ENCODE measurements around the gene CMTM6. TPM values are rescaled to one million over a fixed set of nuclear protein-coding genes. Genes with fewer than 3 reads are reported as not detected.

CMTM6 gene
- polyA plus RNA-seq, 2 of the 4 experiments (the other 2 are of a cell fraction) = 49.5 to 65.6 TPM

- H3K4me3 ChIP-seq = peak overlapping the region; percentile 88
- H3K9me3 ChIP-seq = no peaks in the 10 kb centered on the region
- DNase-seq (ENCODE audit: low read depth in 1 of 2, low spot score in 1 of 2) (no peak), FAIRE-seq (no peak), ATAC-seq (peak; percentile 2 to 20; a peak in 2 of 6 replicates)
- TF ChIP-seq HES2 (IDR thresholded peaks at IDR 0.05) (no peak), EHF (CRISPR knock-in tag; IDR thresholded peaks at IDR 0.05) (no peak), EHMT2 (IDR thresholded peaks at IDR 0.05; ENCODE audit: low read depth) (no peak), HOXA7 (CRISPR knock-in tag; IDR thresholded peaks at IDR 0.05) (no peak), PBX3 (IDR thresholded peaks at IDR 0.05) (no peak), ZSCAN20 (CRISPR knock-in tag; IDR thresholded peaks at IDR 0.05) (no peak), REST (IDR thresholded peaks at IDR 0.05) (no peak)
- peak overlapping the region; percentile 97 for H3K4me2 ChIP-seq
- peak overlapping the region; percentile 88 to 94 for H3K27ac ChIP-seq
- CTCF ChIA-PET = interaction anchor here (0.9 to 1.6 kb wide), 2 partner anchors 8 to 35 kb away, joined by 3 read pairs; no protein-coding TSS in a partner anchor
- H3K4me1 ChIP-seq = peaks cover 15% of the 10 kb centered on the region; the same call in 2 of the 3 replicates
- POLR2A ChIA-PET = interaction anchor here (0.6 to 1.7 kb wide), 6 partner anchors 9 to 1427 kb away, joined by 3 to 5 read pairs (median 3); partner anchors contain the start of gene DYNC1LI1
- WGBS (ENCODE audit: missing lambda C conversion rate) = 1% methylated on average over 6 of the region's 6 CpGs
Measured at GRCh38 chr3:32502946-32503286, 264 bp upstream of the CMTM6 start.

GRCh38 chr3:32501783-32502117 lies 902 bp downstream of the CMTM6 start:
- POLR2A ChIA-PET = interaction anchor here (1.2 to 1.7 kb wide), 2 partner anchors 68 to 69 kb away, joined by 3 to 5 read pairs; partner anchors contain the start of gene DYNC1LI1
- DNase-seq (ENCODE audit: low read depth in 1 of 2, low spot score in 1 of 2) = no peak
- ATAC-seq = peak in 1 of 2 experiments; percentile 6; a peak in 1 of 6 replicates
- 18% methylated on average over 4 of the region's 4 CpGs for WGBS (ENCODE audit: missing lambda C conversion rate)
- Histone ChIP-seq H3K4me3 (peak overlapping the region; percentile 88), H3K4me2 (peak overlapping the region; percentile 97), H3K27ac (peak overlapping the region; percentile 88 to 94), H3K9me3 (no peaks in the 10 kb centered on the region), H3K4me1 (peaks cover 15% of the 10 kb centered on the region; the same call in 2 of the 3 replicates)
- TF ChIP-seq RNF2 (IDR thresholded peaks at IDR 0.05; ENCODE audit: borderline replicate concordance, low read depth) (no peak), TP53 (CRISPR knock-in tag; IDR thresholded peaks at IDR 0.05) (no peak), ZC3H11A (IDR thresholded peaks at IDR 0.05) (no peak), RARB (CRISPR knock-in tag; IDR thresholded peaks at IDR 0.05) (no peak), FOSB (CRISPR knock-in tag; IDR thresholded peaks at IDR 0.05) (no peak), SREBF2 (IDR thresholded peaks at IDR 0.05) (no peak), HOXA7 (CRISPR knock-in tag; IDR thresholded peaks at IDR 0.05) (no peak), SMC3 (IDR thresholded peaks at IDR 0.05) (no peak), HES2 (IDR thresholded peaks at IDR 0.05) (no peak), NR3C1 (IDR thresholded peaks at IDR 0.05) (no peak), TFCP2L1 (CRISPR knock-in tag; IDR thresholded peaks at IDR 0.05) (no peak), ELK1 (IDR thresholded peaks at IDR 0.05; ENCODE audit: low read depth, low read length) (no peak), NFE2L2 (conservative IDR thresholded peaks at IDR 0.05; ENCODE audit: low read length) (no peak), MAFK (IDR thresholded peaks at IDR 0.05; ENCODE audit: partially characterized antibody) (no peak), CBX8 (IDR thresholded peaks at IDR 0.05) (no peak), HMGXB4 (CRISPR knock-in tag; IDR thresholded peaks at IDR 0.05; ENCODE audit: borderline replicate concordance) (no peak), ZFP36 (IDR thresholded peaks at IDR 0.05; ENCODE audit: borderline replicate concordance, partially characterized antibody) (no peak), ZNF302 (CRISPR knock-in tag; IDR thresholded peaks at IDR 0.05) (no peak)
- FAIRE-seq = no peak
- CTCF ChIA-PET = interaction anchor here (0.9 to 1.6 kb wide), 4 partner anchors 8 to 324 kb away, joined by 3 to 4 read pairs (median 3); no protein-coding TSS in a partner anchor
